Measurements from ENCODE around the gene SEMA3A. TPM values are rescaled to one million over a fixed set of nuclear protein-coding genes. Genes with fewer than 3 reads are reported as not detected.

Gene SEMA3A
- total and polyA plus RNA-seq, 2 experiments from 2014 or later: 24.5 to 48.4 TPM

DNA sequence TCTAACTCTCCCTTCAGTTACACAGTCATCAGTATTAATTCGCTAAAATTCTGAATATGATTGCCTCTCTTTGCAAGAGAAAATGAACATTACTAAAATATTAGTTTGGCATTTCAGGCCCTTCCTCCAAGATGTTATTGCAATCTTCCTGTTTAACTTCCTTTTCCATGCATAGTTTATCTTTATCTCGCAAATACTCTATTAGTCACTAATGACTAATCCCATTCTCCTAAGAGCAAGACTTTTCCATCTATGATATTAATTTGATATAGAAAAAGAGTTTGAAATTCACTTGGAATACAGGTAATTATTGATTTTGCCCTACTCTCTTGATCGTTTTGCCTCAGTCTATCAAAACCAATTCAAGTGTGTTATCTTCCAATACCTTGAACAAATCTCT is 41.8 kb upstream of the SEMA3A start:
- H3K27ac ChIP-seq: peak overlapping the region; percentile 55
- H3K27me3 ChIP-seq (replicated peaks; ENCODE audit: insufficient read depth): no peaks in the 10 kb centered on the region
- no peaks in the 10 kb centered on the region for H3K36me3 ChIP-seq (ENCODE audit: low read depth)
- no peak for TF ChIP-seq EZH2 (IDR thresholded peaks at IDR 0.05; ENCODE audit: insufficient read depth, poor library complexity, severe bottlenecking)
- TF ChIP-seq EZH2phosphoT487 (IDR thresholded peaks at IDR 0.05; ENCODE audit: insufficient read depth, low read depth): no peak
- H2AFZ ChIP-seq: no peak overlapping the region
- H3K4me1 ChIP-seq (ENCODE audit: insufficient read depth): peaks cover 38% of the 10 kb centered on the region
- H3K79me2 ChIP-seq (ENCODE audit: insufficient read depth): no peaks in the 10 kb centered on the region
- 41 to 42% methylated on average over 3 of the region's 3 CpGs for WGBS, 2 experiments (ENCODE audit: low coverage in 1 of 2, low lambda C conversion rate in 2 of 2, missing lambda C conversion rate in 2 of 2)
- in situ Hi-C loops (cut with MboI): no loop called here
- DNase-seq: peak; percentile 73
- H3K9me3 ChIP-seq (ENCODE audit: low read depth): no peaks in the 10 kb centered on the region
- peak overlapping the region; percentile 27 for H3K4me2 ChIP-seq (ENCODE audit: unreplicated experiment)
- 0 out of 2 replicates have a peak overlapping the region, but pooled peaks have one; percentile 11 for H3K4me3 ChIP-seq
- no peaks in the 10 kb centered on the region for H4K20me1 ChIP-seq (ENCODE audit: insufficient read depth)
- H3K9me2 ChIP-seq (ENCODE audit: insufficient read depth): no peaks in the 10 kb centered on the region
- H3K9ac ChIP-seq: no peak overlapping the region
- H3F3A ChIP-seq (ENCODE audit: insufficient read depth): peaks cover 41% of the 10 kb centered on the region

- in situ Hi-C loops (cut with MboI): no loop called here
- Histone ChIP-seq H2AFZ (no peak overlapping the region), H4K20me1 (ENCODE audit: insufficient read depth) (no peaks in the 10 kb centered on the region), H3K36me3 (ENCODE audit: low read depth) (no peaks in the 10 kb centered on the region), H3K27ac (peak overlapping the region; percentile 14), H3K4me2 (ENCODE audit: unreplicated experiment) (peak overlapping the region; percentile 16), H3K9me2 (ENCODE audit: insufficient read depth) (no peaks in the 10 kb centered on the region), H3K9me3 (ENCODE audit: low read depth) (no peaks in the 10 kb centered on the region), H3K4me3 (no peak overlapping the region), H3K4me1 (ENCODE audit: insufficient read depth) (peaks cover 40% of the 10 kb centered on the region), H3K27me3 (replicated peaks; ENCODE audit: insufficient read depth) (no peaks in the 10 kb centered on the region), H3K9ac (no peak overlapping the region), H3K79me2 (ENCODE audit: insufficient read depth) (no peaks in the 10 kb centered on the region), H3F3A (ENCODE audit: insufficient read depth) (peaks cover 41% of the 10 kb centered on the region)
- whole genome bisulfite sequencing, 2 experiments (ENCODE audit: low coverage in 1 of 2, low lambda C conversion rate in 2 of 2, missing lambda C conversion rate in 2 of 2): 0 to 18% methylated on average over 1 of the region's 1 CpG
- TF ChIP-seq EZH2phosphoT487 (IDR thresholded peaks at IDR 0.05; ENCODE audit: insufficient read depth, low read depth) (no peak), EZH2 (IDR thresholded peaks at IDR 0.05; ENCODE audit: insufficient read depth, poor library complexity, severe bottlenecking) (no peak)
- DNase-seq: peak; percentile 62
Measured at GRCh38 chr7:84232646-84233045, 38.1 kb upstream of the SEMA3A start.

DNA sequence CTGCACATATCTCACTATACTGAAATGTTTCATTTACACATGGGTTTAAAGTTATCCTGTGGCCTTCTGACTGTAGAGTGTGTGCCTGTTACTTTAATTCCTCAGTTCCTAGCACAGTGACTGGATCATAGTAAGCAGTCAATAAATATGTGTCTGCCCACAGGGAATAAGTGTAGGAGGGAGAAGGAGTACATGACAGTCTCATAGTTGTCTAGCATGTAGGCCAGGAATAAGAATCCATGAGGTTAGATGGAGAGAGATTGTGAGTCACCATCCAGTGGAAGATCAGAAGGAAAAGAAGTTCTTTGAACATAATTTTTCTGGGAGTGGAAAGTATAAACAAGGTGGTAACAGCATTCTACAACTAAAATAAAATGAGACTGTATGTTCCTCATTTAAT is 36.6 kb upstream of the SEMA3A start:
- in situ Hi-C loops (cut with MboI): no loop called here
- no peaks in the 10 kb centered on the region for H3K9me3 ChIP-seq (ENCODE audit: low read depth)
- no peaks in the 10 kb centered on the region for H3K36me3 ChIP-seq (ENCODE audit: low read depth)
- H3K27ac ChIP-seq: peak overlapping the region; percentile 35
- no peak for TF ChIP-seq EZH2phosphoT487 (IDR thresholded peaks at IDR 0.05; ENCODE audit: insufficient read depth, low read depth)
- no peak for TF ChIP-seq EZH2 (IDR thresholded peaks at IDR 0.05; ENCODE audit: insufficient read depth, poor library complexity, severe bottlenecking)
- peaks cover 27% of the 10 kb centered on the region for H3K4me1 ChIP-seq (ENCODE audit: insufficient read depth)
- H4K20me1 ChIP-seq (ENCODE audit: insufficient read depth): no peaks in the 10 kb centered on the region
- no peak overlapping the region for H3K4me3 ChIP-seq
- DNase-seq: peak; percentile 70
- no peak overlapping the region for H3K4me2 ChIP-seq (ENCODE audit: unreplicated experiment)
- peaks cover 27% of the 10 kb centered on the region for H3F3A ChIP-seq (ENCODE audit: insufficient read depth)
- no peaks in the 10 kb centered on the region for H3K9me2 ChIP-seq (ENCODE audit: insufficient read depth)
- no peaks in the 10 kb centered on the region for H3K27me3 ChIP-seq (replicated peaks; ENCODE audit: insufficient read depth)
- H2AFZ ChIP-seq: peak overlapping the region; percentile 24; the same call in 1 of the 2 replicates
- H3K79me2 ChIP-seq (ENCODE audit: insufficient read depth): no peaks in the 10 kb centered on the region
- H3K9ac ChIP-seq: no peak overlapping the region

GRCh38 chr7:84230491-84230890 is 35.9 kb upstream of the SEMA3A start:
- Histone ChIP-seq H2AFZ (no peak overlapping the region), H3K79me2 (ENCODE audit: insufficient read depth) (no peaks in the 10 kb centered on the region), H3K36me3 (ENCODE audit: low read depth) (no peaks in the 10 kb centered on the region), H3F3A (ENCODE audit: insufficient read depth) (peaks cover 25% of the 10 kb centered on the region), H3K4me3 (no peak overlapping the region), H4K20me1 (ENCODE audit: insufficient read depth) (no peaks in the 10 kb centered on the region), H3K4me2 (ENCODE audit: unreplicated experiment) (no peak overlapping the region), H3K27me3 (replicated peaks; ENCODE audit: insufficient read depth) (no peaks in the 10 kb centered on the region), H3K9me2 (ENCODE audit: insufficient read depth) (no peaks in the 10 kb centered on the region), H3K9ac (no peak overlapping the region), H3K27ac (peak overlapping the region; percentile 35), H3K4me1 (ENCODE audit: insufficient read depth) (peaks cover 23% of the 10 kb centered on the region), H3K9me3 (ENCODE audit: low read depth) (no peaks in the 10 kb centered on the region)
- in situ Hi-C loops (cut with MboI): no loop called here
- TF ChIP-seq EZH2phosphoT487 (IDR thresholded peaks at IDR 0.05; ENCODE audit: insufficient read depth, low read depth) (no peak), EZH2 (IDR thresholded peaks at IDR 0.05; ENCODE audit: insufficient read depth, poor library complexity, severe bottlenecking) (no peak)
- DNase-seq: no peak
- WGBS, 2 experiments (ENCODE audit: low coverage in 1 of 2, low lambda C conversion rate in 2 of 2, missing lambda C conversion rate in 2 of 2): 95 to 97% methylated on average over 3 of the region's 3 CpGs

DNA sequence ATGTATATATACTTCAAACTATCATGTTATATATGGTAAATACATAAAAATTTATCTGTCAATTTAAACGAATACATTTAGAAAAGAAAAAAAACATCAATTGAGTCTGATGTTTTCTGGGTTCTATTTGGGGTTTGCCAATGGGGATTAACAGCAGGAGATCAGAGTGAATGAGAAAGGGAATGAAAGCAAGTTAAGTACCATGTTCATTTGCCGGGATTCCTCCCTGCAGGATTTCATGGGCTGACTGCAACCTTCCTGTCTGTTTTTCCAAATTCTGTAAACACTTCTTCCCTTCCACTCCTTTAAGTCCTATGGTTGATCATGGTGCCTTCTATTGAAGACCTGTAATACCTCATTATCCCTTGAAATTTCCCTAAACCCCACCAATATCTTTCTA is 33.9 kb upstream of the SEMA3A start:
- Histone ChIP-seq H3K79me2 (ENCODE audit: insufficient read depth) (no peaks in the 10 kb centered on the region), H3K27me3 (replicated peaks; ENCODE audit: insufficient read depth) (no peaks in the 10 kb centered on the region), H3K4me1 (ENCODE audit: insufficient read depth) (peaks cover 23% of the 10 kb centered on the region), H4K20me1 (ENCODE audit: insufficient read depth) (no peaks in the 10 kb centered on the region), H3K4me2 (ENCODE audit: unreplicated experiment) (no peak overlapping the region), H3K9ac (no peak overlapping the region), H3K9me2 (ENCODE audit: insufficient read depth) (no peaks in the 10 kb centered on the region; the same call in 1 of the 2 replicates), H3F3A (ENCODE audit: insufficient read depth) (peaks cover 25% of the 10 kb centered on the region), H3K36me3 (ENCODE audit: low read depth) (no peaks in the 10 kb centered on the region), H3K9me3 (ENCODE audit: low read depth) (no peaks in the 10 kb centered on the region), H3K4me3 (no peak overlapping the region), H2AFZ (no peak overlapping the region), H3K27ac (no peak overlapping the region)
- DNase-seq: no peak
- WGBS, 2 experiments (ENCODE audit: low coverage in 1 of 2, low lambda C conversion rate in 2 of 2, missing lambda C conversion rate in 2 of 2): 47 to 55% methylated on average over 2 of the region's 2 CpGs
- in situ Hi-C loops (cut with MboI): no loop called here
- TF ChIP-seq EZH2 (IDR thresholded peaks at IDR 0.05; ENCODE audit: insufficient read depth, poor library complexity, severe bottlenecking) (no peak), EZH2phosphoT487 (IDR thresholded peaks at IDR 0.05; ENCODE audit: insufficient read depth, low read depth) (no peak)

All from GM23248 (cell line).